Mesodermal cell (in vitro differentiated cells): ENCODE measurements around the gene ARHGEF7.

Source experiments
- H3K27ac ChIP-seq: 2 replicates; pipeline ENCODE4 v1.7.0; 2013; ENCODE audit warnings: mild to moderate bottlenecking, low read depth, low read length, moderate library complexity; ENCODE audit not compliant: severe bottlenecking
- H3K36me3 ChIP-seq: 2 replicates; pipeline ENCODE4 v1.7.1; 2013; ENCODE audit warnings: mild to moderate bottlenecking, low read length, moderate library complexity; ENCODE audit not compliant: control insufficient read depth, insufficient read depth
- H3K4me1 ChIP-seq: one replicate; pipeline ENCODE4 v1.7.1; 2013; ENCODE audit warnings: mild to moderate bottlenecking, low read length; ENCODE audit not compliant: insufficient read depth, control insufficient read depth, poor library complexity, severe bottlenecking
- H3K4me3 ChIP-seq: 2 replicates; pipeline ENCODE4 v1.7.0; 2013; ENCODE audit warnings: low read length, control low read depth, mild to moderate bottlenecking; ENCODE audit not compliant: insufficient read depth, poor library complexity, severe bottlenecking; ENCODE audit errors: extremely low read depth
- H3K9me3 ChIP-seq: 2 replicates; pipeline ENCODE4 v1.7.1; 2013; ENCODE audit warnings: mild to moderate bottlenecking, low read length, moderate library complexity; ENCODE audit not compliant: control insufficient read depth
- WGBS, 2 experiments: methylation state at CpG; one replicate each; pipeline ENCODE4 v1.1.5; 2013; ENCODE audit warnings: missing lambda C conversion rate in 2 of 2; ENCODE audit not compliant: insufficient coverage in 2 of 2; 5-methylcytosine and 5-hydroxymethylcytosine counted together

The ARHGEF7 gene

GRCh38 chr13:111286162-111286561, 171.1 kb downstream of the ARHGEF7 start:
- Histone ChIP-seq H3K36me3 (peaks cover 96% of the 10 kb centered on the region), H3K27ac (no peak overlapping the region), H3K9me3 (no peaks in the 10 kb centered on the region), H3K4me1 (peaks cover 5% of the 10 kb centered on the region), H3K4me3 (no peak overlapping the region)
- WGBS, 2 experiments: 80 to 86% methylated on average over 9 to 13 of the region's 15 CpGs

DNA sequence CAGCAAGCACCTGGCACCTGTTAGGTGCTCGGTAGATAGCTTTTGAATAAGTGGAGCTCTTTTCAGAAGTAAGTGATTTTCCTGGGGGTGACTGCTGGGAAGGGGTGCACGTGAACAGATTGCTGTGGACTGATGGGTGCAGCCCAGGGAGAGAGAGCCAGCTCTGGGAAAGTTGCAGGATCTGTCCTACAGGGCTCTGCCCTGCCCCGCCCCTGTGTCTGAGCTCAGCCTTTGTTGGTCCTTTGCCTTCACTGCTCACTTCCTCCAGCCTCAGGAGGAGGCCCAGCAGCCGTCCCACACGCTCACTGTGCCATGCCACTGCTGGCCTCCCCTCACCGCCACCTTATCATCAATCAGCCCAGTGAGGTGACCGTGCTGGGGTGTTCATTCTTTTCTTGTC, 171.6 kb downstream of the ARHGEF7 start:
- WGBS, 2 experiments: 91 to 98% methylated on average over 5 to 6 of the region's 7 CpGs
- no peak overlapping the region for H3K27ac ChIP-seq
- H3K9me3 ChIP-seq: no peaks in the 10 kb centered on the region
- no peak overlapping the region for H3K4me3 ChIP-seq
- H3K36me3 ChIP-seq: peaks cover 94% of the 10 kb centered on the region
- no peaks in the 10 kb centered on the region for H3K4me1 ChIP-seq

DNA sequence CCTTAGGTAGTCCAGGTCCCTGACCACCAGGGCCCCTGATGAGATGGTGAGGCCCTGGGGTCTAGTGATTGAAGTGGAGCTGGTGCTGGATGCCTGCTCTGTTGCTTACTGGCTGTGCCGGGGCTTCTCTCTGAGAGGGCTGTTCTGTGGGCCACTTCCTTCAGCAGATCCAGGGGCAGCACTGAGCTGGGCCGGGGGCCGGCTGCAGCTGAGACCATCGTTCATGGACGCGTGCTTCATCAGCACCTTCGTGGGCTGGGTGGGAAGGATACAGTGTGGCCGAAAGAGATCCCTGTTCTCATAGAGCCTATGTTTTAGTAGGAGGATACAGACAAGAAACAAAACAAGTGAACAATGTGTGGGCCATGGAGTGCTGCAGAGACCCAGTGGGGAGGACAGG, 172.1 kb downstream of the ARHGEF7 start:
- Histone ChIP-seq H3K4me1 (no peaks in the 10 kb centered on the region), H3K36me3 (peaks cover 94% of the 10 kb centered on the region), H3K9me3 (no peaks in the 10 kb centered on the region), H3K27ac (no peak overlapping the region), H3K4me3 (no peak overlapping the region)
- 95 to 97% methylated on average over 8 of the region's 8 CpGs for WGBS, 2 experiments

DNA sequence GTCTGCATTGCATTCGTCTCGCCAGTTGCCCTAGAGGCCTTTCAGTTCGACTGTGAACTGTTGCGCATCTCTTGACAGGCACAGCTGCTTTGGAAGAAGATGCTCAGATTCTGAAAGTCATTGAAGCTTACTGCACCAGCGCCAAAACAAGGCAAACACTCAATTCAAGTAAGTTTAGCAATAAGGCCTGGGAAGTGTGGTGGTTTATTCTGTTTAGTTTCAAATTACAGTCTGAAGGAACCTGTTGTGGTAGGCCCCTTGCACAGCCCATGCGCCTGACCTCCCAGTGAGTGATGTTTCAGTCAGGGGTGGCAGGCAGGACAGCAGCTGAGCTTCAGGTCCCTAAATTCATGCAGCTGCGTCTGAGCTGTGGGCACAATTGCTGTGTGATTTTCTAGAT, 173.2 kb downstream of the ARHGEF7 start:
- no peak overlapping the region for H3K27ac ChIP-seq
- no peaks in the 10 kb centered on the region for H3K9me3 ChIP-seq
- no peaks in the 10 kb centered on the region for H3K4me1 ChIP-seq
- 84 to 93% methylated on average over 5 to 6 of the region's 7 CpGs for WGBS, 2 experiments
- H3K36me3 ChIP-seq: peaks cover 93% of the 10 kb centered on the region
- no peak overlapping the region for H3K4me3 ChIP-seq

DNA sequence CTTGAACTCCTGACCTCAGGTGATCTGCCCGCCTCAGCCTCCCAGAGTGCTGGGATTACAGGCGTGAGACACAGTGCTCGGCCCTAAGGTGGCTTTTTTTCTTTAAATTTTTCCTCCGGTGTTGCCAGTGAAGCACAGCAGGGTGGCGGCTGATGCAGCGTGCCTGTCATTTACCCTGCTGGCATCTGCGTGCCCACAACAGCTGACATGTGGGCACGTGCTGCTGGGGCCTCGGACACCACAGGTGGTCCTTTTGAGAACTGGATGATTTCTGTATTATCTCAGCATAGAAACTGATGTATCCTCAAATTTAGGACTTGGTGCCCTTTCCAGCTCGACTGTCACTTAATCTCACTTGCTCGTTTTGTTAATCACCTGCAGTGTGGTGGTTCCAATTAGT, 174.1 kb downstream of the ARHGEF7 start:
- Histone ChIP-seq H3K27ac (no peak overlapping the region), H3K36me3 (peaks cover 91% of the 10 kb centered on the region), H3K9me3 (no peaks in the 10 kb centered on the region), H3K4me1 (no peaks in the 10 kb centered on the region), H3K4me3 (no peak overlapping the region)
- WGBS, 2 experiments: 93 to 94% methylated on average over 10 of the region's 11 CpGs

DNA sequence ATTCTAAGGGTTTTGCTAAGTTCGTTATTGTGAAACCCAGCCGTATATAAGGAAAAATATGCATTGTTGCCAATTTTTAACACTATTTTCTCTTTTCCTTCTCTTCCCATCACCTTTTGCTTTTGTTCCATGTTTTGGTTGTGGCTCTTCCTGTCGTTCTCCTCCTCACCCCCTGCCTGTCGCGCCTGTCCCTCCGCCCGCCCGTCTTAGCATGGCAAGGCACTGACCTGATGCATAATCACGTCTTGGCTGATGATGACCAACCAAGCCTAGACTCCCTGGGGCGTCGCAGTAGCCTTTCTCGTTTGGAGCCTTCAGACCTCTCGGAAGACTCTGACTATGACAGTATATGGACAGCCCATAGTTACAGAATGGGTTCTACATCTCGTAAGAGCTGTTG, 176.8 kb downstream of the ARHGEF7 start:
- H3K9me3 ChIP-seq: no peaks in the 10 kb centered on the region
- 95% methylated on average over 11 to 12 of the region's 14 CpGs for WGBS, 2 experiments
- H3K36me3 ChIP-seq: peaks cover 87% of the 10 kb centered on the region
- H3K4me3 ChIP-seq: no peak overlapping the region
- no peak overlapping the region for H3K27ac ChIP-seq
- no peaks in the 10 kb centered on the region for H3K4me1 ChIP-seq

DNA sequence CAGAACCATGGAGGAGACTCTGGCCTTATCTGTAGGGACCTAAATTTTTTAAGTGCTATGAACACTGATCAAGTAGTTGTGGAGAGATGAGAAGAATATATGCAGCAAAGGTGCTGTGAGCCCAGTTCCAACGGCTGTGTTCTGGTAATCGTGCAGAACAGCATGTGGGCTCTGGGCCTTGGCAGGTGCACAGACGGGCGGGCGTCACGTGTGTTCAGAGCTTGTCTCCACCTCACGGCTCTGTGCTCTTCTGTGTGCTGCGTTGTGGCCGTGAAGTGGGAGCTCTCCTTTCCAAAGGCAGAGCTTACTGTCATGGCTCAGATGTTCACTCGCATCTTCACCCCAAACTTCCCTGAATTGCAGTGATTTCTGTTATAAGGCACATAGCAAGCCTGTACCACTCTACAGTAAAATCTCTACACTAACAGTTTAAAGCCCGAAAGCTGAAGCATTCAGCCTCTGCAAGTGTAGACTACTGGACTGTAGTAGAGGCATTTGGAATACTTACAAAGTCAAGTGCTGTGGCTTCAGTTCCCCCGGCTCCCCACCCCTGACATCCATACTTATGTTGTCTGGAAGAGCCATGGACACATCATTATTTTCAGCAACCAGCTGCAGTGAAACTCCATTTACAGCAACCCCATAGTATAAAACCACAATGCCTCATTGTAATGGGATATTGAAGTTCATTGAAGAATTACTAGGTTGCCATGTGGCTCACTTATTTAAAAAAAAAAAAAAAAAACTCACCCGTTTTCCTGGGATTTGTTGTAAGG, 177.8 kb downstream of the ARHGEF7 start:
- 96 to 98% methylated on average over 10 of the region's 13 CpGs for WGBS, 2 experiments

DNA sequence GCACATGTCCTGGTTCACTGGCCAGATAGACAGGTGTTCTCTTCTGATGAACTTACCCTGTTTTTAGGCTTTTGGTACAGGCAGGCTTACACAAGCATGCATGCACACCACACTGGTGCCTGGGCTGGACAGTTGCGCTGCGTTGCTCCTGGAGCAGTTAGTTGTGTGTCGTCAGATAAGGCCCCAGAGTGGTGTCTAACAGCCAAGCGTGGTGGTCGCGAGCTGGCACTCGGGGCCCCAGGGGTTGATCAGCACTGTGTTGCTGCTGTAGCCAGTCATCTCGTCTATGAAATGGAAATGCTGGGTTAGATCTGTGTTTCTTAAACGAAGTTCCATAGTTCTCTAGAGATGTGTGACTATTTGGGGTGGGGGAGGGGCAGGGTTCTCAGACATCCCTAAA, 180.8 kb downstream of the ARHGEF7 start:
- peaks cover 66% of the 10 kb centered on the region for H3K36me3 ChIP-seq
- WGBS, 2 experiments: 89 to 98% methylated on average over 9 of the region's 9 CpGs

More for the DNA sequence above, 177.8 kb downstream of the ARHGEF7 start:
- no peaks in the 10 kb centered on the region for H3K9me3 ChIP-seq
- H3K4me3 ChIP-seq: no peak overlapping the region
- no peak overlapping the region for H3K27ac ChIP-seq
- H3K4me1 ChIP-seq: no peaks in the 10 kb centered on the region
- H3K36me3 ChIP-seq: peaks cover 81% of the 10 kb centered on the region

GRCh38 chr13:111296417-111296816, 181.3 kb downstream of the ARHGEF7 start:
- H3K4me3 ChIP-seq: no peak overlapping the region
- peaks cover 65% of the 10 kb centered on the region for H3K36me3 ChIP-seq
- no peak overlapping the region for H3K27ac ChIP-seq
- H3K9me3 ChIP-seq: no peaks in the 10 kb centered on the region
- 95 to 100% methylated on average over 2 of the region's 6 CpGs for WGBS, 2 experiments
- H3K4me1 ChIP-seq: no peaks in the 10 kb centered on the region

More for the DNA sequence above, 180.8 kb downstream of the ARHGEF7 start:
- no peak overlapping the region for H3K27ac ChIP-seq
- no peaks in the 10 kb centered on the region for H3K4me1 ChIP-seq
- H3K4me3 ChIP-seq: no peak overlapping the region
- H3K9me3 ChIP-seq: no peaks in the 10 kb centered on the region

DNA sequence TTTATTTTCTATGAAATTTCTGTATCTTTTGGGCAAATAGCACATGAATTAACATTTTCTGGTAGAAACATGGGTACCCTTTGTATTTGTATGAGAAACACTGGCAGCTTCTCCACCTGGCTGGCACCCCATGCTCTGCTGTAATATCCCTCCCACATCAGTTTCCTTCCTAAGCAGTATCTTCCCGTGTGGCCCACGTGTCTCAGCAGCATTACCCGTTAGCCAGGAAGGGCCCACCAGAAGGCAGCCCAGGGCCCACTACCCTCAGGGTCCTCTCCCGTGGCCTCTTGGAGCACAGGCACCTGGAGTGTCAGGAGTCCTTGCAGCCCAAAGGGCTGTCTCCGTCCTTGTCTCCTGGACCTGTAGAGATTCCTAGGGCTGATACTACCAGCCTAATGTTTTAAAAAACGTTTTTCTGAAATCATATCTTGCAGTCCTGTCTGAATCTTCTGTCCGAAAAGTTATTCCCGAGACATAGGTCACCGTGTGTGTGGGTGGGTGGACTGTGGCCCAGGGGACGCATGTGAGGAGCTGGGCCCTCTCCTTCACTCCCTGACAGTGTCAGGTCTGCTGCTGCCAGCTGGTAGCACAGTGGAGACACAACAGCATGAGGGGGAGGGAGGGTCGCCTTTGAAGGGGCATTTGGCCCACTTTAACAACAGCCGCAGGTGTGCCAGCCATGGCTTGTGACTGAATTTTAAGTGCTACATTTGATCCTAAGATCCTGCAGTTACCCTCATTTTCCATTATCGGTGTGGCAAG, 183.3 kb downstream of the ARHGEF7 start:
- Histone ChIP-seq H3K4me3 (no peak overlapping the region), H3K9me3 (no peaks in the 10 kb centered on the region), H3K36me3 (peaks cover 68% of the 10 kb centered on the region), H3K4me1 (no peaks in the 10 kb centered on the region), H3K27ac (no peak overlapping the region)
- 91 to 93% methylated on average over 12 to 13 of the region's 13 CpGs for WGBS, 2 experiments
